Lower lobe of right lung (tissue), 2 donors: ENCODE measurements around the gene FBRSL1. TPM values are rescaled to one million over a fixed set of nuclear protein-coding genes. Genes with fewer than 3 reads are reported as not detected.
A peak's percentile ranks its signal among the peaks of the same experiment; 100 is the strongest.

ENCODE experiments used
- ATAC-seq, 2 donors: fragments of 200-7000 bp; cut with Tn5 transposase; one replicate each; pipeline ENCODE4 v1.9.1; 2020 to 2022; ENCODE audit warnings: mild to moderate bottlenecking in 2 of 2, moderate library complexity in 2 of 2
- DNase-seq: peaks from one replicate; pipeline ENCODE4 v3.0.0-alpha.2; 2020
- H3K27ac ChIP-seq: fragments of 200-600 bp; one replicate; pipeline ENCODE4 v1.8.0; 2022
- H3K27me3 ChIP-seq: fragments of 200-600 bp; one replicate; pipeline ENCODE4 v1.8.0; 2022; ENCODE audit warnings: low read depth
- H3K36me3 ChIP-seq: fragments of 200-600 bp; one replicate; pipeline ENCODE4 v1.8.0; 2022; ENCODE audit warnings: mild to moderate bottlenecking
- H3K4me1 ChIP-seq: fragments of 200-600 bp; one replicate; pipeline ENCODE4 v1.8.0; 2022
- H3K4me3 ChIP-seq: fragments of 200-600 bp; one replicate; pipeline ENCODE4 v1.8.0; 2022; ENCODE audit warnings: mild to moderate bottlenecking
- H3K9me3 ChIP-seq: fragments of 200-600 bp; one replicate; pipeline ENCODE4 v1.8.0; 2022
- CTCF ChIP-seq: fragments of 200-600 bp; IDR thresholded peaks from one replicate; pipeline ENCODE4 v1.8.0; 2022; ENCODE audit warnings: antibody characterized with exemption, mild to moderate bottlenecking
- intact Hi-C: fragments of 100-400 bp; cut with DNase I; formaldehyde crosslinking; loops from one replicate; pipeline ENCODE4 v1.11.0; 2022
- total RNA-seq: library from RNA; stranded (reverse); fragmentation: NEBNext Ultra II Directional; extraction: Animal tissue kit (Norgen Biotek cat#: 25700); gene quantifications from one replicate; pipeline ENCODE4 v1.2.1, GENCODE V29; 2021
- donor health status: DM: no; HTN: yes; CAD: no; lungs with severe emphysema.

Gene FBRSL1
- total RNA-seq, 1 donor from 2014 or later = 47.6 TPM

- Histone ChIP-seq H3K27me3 (peaks cover 45% of the 10 kb centered on the region), H3K36me3 (no peaks in the 10 kb centered on the region), H3K9me3 (no peaks in the 10 kb centered on the region), H3K27ac (no peak overlapping the region), H3K4me3 (no peak overlapping the region), H3K4me1 (no peaks in the 10 kb centered on the region)
- intact Hi-C loops = no loop called here
- DNase-seq (no peak), ATAC-seq (no peak)
- no peak for TF ChIP-seq CTCF
Measured at GRCh38 chr12:132456186-132456943, 33.6 kb upstream of the FBRSL1 start.

- Histone ChIP-seq H3K36me3 (no peaks in the 10 kb centered on the region), H3K27ac (no peak overlapping the region), H3K9me3 (no peaks in the 10 kb centered on the region), H3K4me3 (no peak overlapping the region), H3K27me3 (peaks cover 38% of the 10 kb centered on the region), H3K4me1 (no peaks in the 10 kb centered on the region)
- ATAC-seq = no peak
- TF ChIP-seq CTCF = no peak
- no peak for DNase-seq
- intact Hi-C loops = no loop called here
Measured at GRCh38 chr12:132456944-132457495, 32.9 kb upstream of the FBRSL1 start.

- DNase-seq (no peak), ATAC-seq (no peak)
- no peak for TF ChIP-seq CTCF
- Histone ChIP-seq H3K36me3 (no peaks in the 10 kb centered on the region), H3K4me3 (no peak overlapping the region), H3K4me1 (no peaks in the 10 kb centered on the region), H3K9me3 (no peaks in the 10 kb centered on the region), H3K27ac (no peak overlapping the region), H3K27me3 (peaks cover 28% of the 10 kb centered on the region)
- intact Hi-C loops = no loop called here
Measured at GRCh38 chr12:132458441-132458840, 31.5 kb upstream of the FBRSL1 start.

- Histone ChIP-seq H3K27me3 (peaks cover 22% of the 10 kb centered on the region), H3K9me3 (no peaks in the 10 kb centered on the region), H3K27ac (no peak overlapping the region), H3K36me3 (no peaks in the 10 kb centered on the region), H3K4me3 (no peak overlapping the region), H3K4me1 (no peaks in the 10 kb centered on the region)
- ATAC-seq (no peak), DNase-seq (no peak)
- no peak for TF ChIP-seq CTCF
- intact Hi-C loops = no loop called here
Measured at GRCh38 chr12:132458846-132459641, 30.9 kb upstream of the FBRSL1 start.

GRCh38 chr12:132460571-132460970, 29.4 kb upstream of the FBRSL1 start:
- Histone ChIP-seq H3K36me3 (no peaks in the 10 kb centered on the region), H3K9me3 (no peaks in the 10 kb centered on the region), H3K4me3 (no peak overlapping the region), H3K27me3 (peaks cover 26% of the 10 kb centered on the region), H3K27ac (no peak overlapping the region), H3K4me1 (no peaks in the 10 kb centered on the region)
- ATAC-seq (no peak), DNase-seq (no peak)
- TF ChIP-seq CTCF = peak; percentile 32
- intact Hi-C loops = no loop called here
